Ascending aorta (tissue), 2 donors: ENCODE measurements around the gene CDK4. TPM values are rescaled to one million over a fixed set of nuclear protein-coding genes. Genes with fewer than 3 reads are reported as not detected.

Experiments used
- DNase-seq, 2 donors: peaks; one replicate each; pipeline ENCODE4 v3.0.0-alpha.2; 2019; ENCODE audit warnings: low spot score in 2 of 2
- H3K27ac ChIP-seq, 2 donors: fragments of 200-600 bp; sonication (generic); one replicate each; pipeline ENCODE4 v1.5.1; 2016 to 2017; ENCODE audit warnings: mild to moderate bottlenecking in 1 of 2
- H3K27me3 ChIP-seq: fragments of 200-600 bp; sonication (generic); one replicate; pipeline ENCODE4 v1.5.1; 2017
- H3K36me3 ChIP-seq, 2 donors: fragments of 200-600 bp; sonication (generic); one replicate each; pipeline ENCODE4 v1.5.1; 2016
- H3K4me1 ChIP-seq, 2 donors: fragments of 200-600 bp; sonication (generic); one replicate each; pipeline ENCODE4 v1.5.1; 2016 to 2017; ENCODE audit warnings: mild to moderate bottlenecking in 1 of 2
- H3K4me3 ChIP-seq, 2 donors: fragments of 200-600 bp; sonication (generic); one replicate each; pipeline ENCODE4 v1.5.1; 2016 to 2017; ENCODE audit warnings: mild to moderate bottlenecking in 1 of 2
- H3K9me3 ChIP-seq, 2 donors: fragments of 200-600 bp; sonication (generic); one replicate each; pipeline ENCODE4 v1.5.1; 2016
- CTCF ChIP-seq, 3 experiments: fragments of 200-600 bp in 2 of 3; fragments of 450-650 bp in 1 of 3; sonication (generic) in 2 of 3; IDR thresholded peaks; one replicate each; pipeline ENCODE4 v1.5.1; 2016 to 2019; ENCODE audit warnings: antibody characterized with exemption in 3 of 3, mild to moderate bottlenecking in 1 of 3, moderate library complexity in 1 of 3
- intact Hi-C: fragments of 100-400 bp; cut with DNase I; formaldehyde crosslinking; loops from one replicate; pipeline ENCODE4 v1.15.1; 2023
- total RNA-seq: library from RNA; depleted of rRNA; stranded (reverse); fragments of >200 nt; gene quantifications from one replicate; pipeline ENCODE4 v1.1.0, GENCODE V29; 2016

CDK4 gene
- total RNA-seq, 1 donor from 2014 or later = 82.6 TPM

GRCh38 chr12:57793920-57794319 lies 41.8 kb upstream of the CDK4 start:
- H3K27ac ChIP-seq = no peak overlapping the region
- H3K9me3 ChIP-seq = no peaks in the 10 kb centered on the region
- no peak for TF ChIP-seq CTCF (IDR thresholded peaks at IDR 0.05)
- no peaks in the 10 kb centered on the region for H3K4me1 ChIP-seq
- no peaks in the 10 kb centered on the region for H3K27me3 ChIP-seq
- H3K36me3 ChIP-seq = peaks cover 55 to 73% of the 10 kb centered on the region in 2 donors
- DNase-seq = no peak
- no peak overlapping the region for H3K4me3 ChIP-seq
- intact Hi-C loops = no loop called here

- H3K27me3 ChIP-seq = no peaks in the 10 kb centered on the region
- DNase-seq = no peak
- intact Hi-C loops = no loop called here
- no peak for TF ChIP-seq CTCF (IDR thresholded peaks at IDR 0.05)
- H3K36me3 ChIP-seq = peaks cover 29 to 33% of the 10 kb centered on the region in 2 donors
- H3K4me3 ChIP-seq = peak overlapping the region in 1 of 2 donors; percentile 97
- no peaks in the 10 kb centered on the region for H3K9me3 ChIP-seq
- H3K27ac ChIP-seq = no peak overlapping the region
- H3K4me1 ChIP-seq = peaks cover 7 to 14% of the 10 kb centered on the region in 2 donors
Observed at GRCh38 chr12:57783861-57784260, 31.8 kb upstream of the CDK4 start.

- no peaks in the 10 kb centered on the region for H3K9me3 ChIP-seq
- peaks cover 26 to 28% of the 10 kb centered on the region in 2 donors for H3K36me3 ChIP-seq
- H3K27ac ChIP-seq = no peak overlapping the region
- no peaks in the 10 kb centered on the region for H3K27me3 ChIP-seq
- intact Hi-C loops = no loop called here
- H3K4me3 ChIP-seq = peak overlapping the region; percentile 77 to 97
- no peak for DNase-seq
- H3K4me1 ChIP-seq = peaks cover 7 to 14% of the 10 kb centered on the region in 2 donors
- no peak for TF ChIP-seq CTCF (IDR thresholded peaks at IDR 0.05)
Observed at GRCh38 chr12:57783466-57783801, 31.3 kb upstream of the CDK4 start.

- TF ChIP-seq CTCF (IDR thresholded peaks at IDR 0.05) = peak; percentile 89 to 93 (median 91)
- peak; percentile 75 to 97 for DNase-seq
- Histone ChIP-seq H3K27ac (peak within 1 kb of the TSS; percentile 48 to 70), H3K9me3 (no peaks in the 10 kb centered on the region), H3K27me3 (no peaks in the 10 kb centered on the region), H3K4me3 (peak within 1 kb of the TSS; percentile 77 to 97), H3K4me1 (peaks cover 7 to 14% of the 10 kb centered on the region in 2 donors), H3K36me3 (peaks cover 20 to 24% of the 10 kb centered on the region in 2 donors)
- intact Hi-C loops = loop anchor here (1.0 kb wide), 1 partner anchor 122 kb away; no protein-coding TSS in a partner anchor
Observed at GRCh38 chr12:57782608-57783465, 30.7 kb upstream of the CDK4 start, which contains the start of gene TSFM. Gene TSFM, plus strand, starts transcription at chr12:57782787. Its CDS starts 15 bp downstream, at chr12:57782802.

- no peaks in the 10 kb centered on the region for H3K27me3 ChIP-seq
- intact Hi-C loops = loop anchor here (1.0 kb wide), 1 partner anchor 123 kb away; no protein-coding TSS in a partner anchor
- no peaks in the 10 kb centered on the region for H3K9me3 ChIP-seq
- peak overlapping the region; percentile 77 to 97 for H3K4me3 ChIP-seq
- no peak for TF ChIP-seq CTCF (IDR thresholded peaks at IDR 0.05)
- peaks cover 7 to 14% of the 10 kb centered on the region in 2 donors for H3K4me1 ChIP-seq
- peaks cover 14 to 18% of the 10 kb centered on the region in 2 donors for H3K36me3 ChIP-seq
- no peak for DNase-seq
- H3K27ac ChIP-seq = peak overlapping the region in 1 of 2 donors; percentile 13
Observed at GRCh38 chr12:57782243-57782607, 30.1 kb upstream of the CDK4 start.
